SK-N-SH (cell line): ENCODE measurements around the gene SH2B3. TPM values are rescaled to one million over a fixed set of nuclear protein-coding genes. Genes with fewer than 3 reads are reported as not detected.

Source experiments
- CTCF ChIA-PET: fragments of 300-600, 350-600 bp; formaldehyde crosslinking; extraction: SDS; loops from one replicate; lab custom pipeline; 2021; lab: Yijun Ruan, JAX
- POLR2A ChIA-PET: fragments of 350-600 bp; sonication (Branson Sonifier 250); formaldehyde crosslinking; extraction: SDS; loops from one replicate; lab custom pipeline; 2020; ENCODE audit warnings: antibody characterized with exemption, inconsistent platforms; lab: Yijun Ruan, JAX
- DNase-seq: peaks from one replicate; pipeline ENCODE4 v3.0.0; 2012
- H2AFZ ChIP-seq: fragments of 200-600 bp; sonication (generic); 2 replicates; pipeline ENCODE4 v1.8.1; 2016; ENCODE audit warnings: antibody characterized with exemption, mild to moderate bottlenecking, low read depth
- H3F3A ChIP-seq: fragments of 200-600 bp; sonication (generic); replicated peaks from 2 replicates; pipeline ENCODE3; 2016; ENCODE audit warnings: antibody characterized with exemption, mild to moderate bottlenecking; ENCODE audit not compliant: insufficient read depth
- H3K27ac ChIP-seq, 2 experiments: fragments of 200-500 bp in 1 of 2; fragments of 200-600 bp in 1 of 2; sonication (Bioruptor generic) in 1 of 2; sonication (generic), shearing (Covaris generic) in 1 of 2; 2 replicates each; pipeline versions ENCODE4 v1.5.1 to v1.6.1; 2014 to 2016; ENCODE audit warnings: low read depth in 2 of 2, inconsistent platforms in 1 of 2, low read length in 1 of 2, mild to moderate bottlenecking in 1 of 2, mixed read lengths in 1 of 2
- H3K27me3 ChIP-seq: fragments of 200-600 bp; sonication (generic), shearing (Covaris generic); 2 replicates; pipeline ENCODE4 v1.6.1; 2016; ENCODE audit warnings: mixed run types; ENCODE audit not compliant: insufficient read depth
- H3K36me3 ChIP-seq, 2 experiments: fragments of 200-500 bp in 1 of 2; fragments of 200-600 bp in 1 of 2; sonication (Bioruptor generic) in 1 of 2; sonication (generic) in 1 of 2; replicated peaks in 1 of 2; 2 replicates each; pipeline versions ENCODE3 to v1.5.1; 2014 to 2016; ENCODE audit warnings: low read length in 1 of 2, mild to moderate bottlenecking in 1 of 2; ENCODE audit not compliant: insufficient read depth in 2 of 2, control insufficient read depth in 1 of 2
- H3K4me1 ChIP-seq, 2 experiments: fragments of 200-500 bp in 1 of 2; fragments of 200-600 bp in 1 of 2; sonication (Bioruptor generic) in 1 of 2; sonication (generic), shearing (Covaris generic) in 1 of 2; 2 replicates each; pipeline versions ENCODE4 v1.5.1 to v1.6.1; 2014 to 2016; ENCODE audit warnings: low read depth in 1 of 2, low read length in 1 of 2, mixed run types in 1 of 2; ENCODE audit not compliant: insufficient read depth in 2 of 2, control insufficient read depth in 1 of 2
- H3K4me2 ChIP-seq: fragments of 200-600 bp; sonication (generic), shearing (Covaris generic); 2 replicates; pipeline ENCODE4 v1.6.1; 2017; ENCODE audit warnings: mixed run types
- H3K4me3 ChIP-seq, 2 experiments: fragments of 200-500 bp in 1 of 2; fragments of 200-600 bp in 1 of 2; sonication (Bioruptor generic) in 1 of 2; sonication (generic), shearing (Covaris generic) in 1 of 2; 2 replicates each; pipeline versions ENCODE4 v1.5.1 to v1.8.1; 2014 to 2016; ENCODE audit warnings: low read depth in 2 of 2, inconsistent platforms in 1 of 2, low read length in 1 of 2, mild to moderate bottlenecking in 1 of 2, mixed read lengths in 1 of 2, moderate library complexity in 1 of 2
- H3K79me2 ChIP-seq: fragments of 200-600 bp; sonication (generic); 2 replicates; pipeline ENCODE4 v1.8.1; 2017; ENCODE audit warnings: mild to moderate bottlenecking; ENCODE audit not compliant: insufficient read depth
- H3K9ac ChIP-seq: fragments of 200-600 bp; sonication (generic); 2 replicates; pipeline ENCODE4 v1.6.1; 2017; ENCODE audit warnings: mixed run types
- H3K9me2 ChIP-seq: fragments of 200-600 bp; sonication (generic); 2 replicates; pipeline ENCODE4 v1.6.1; 2017; ENCODE audit warnings: mixed run types
- H3K9me3 ChIP-seq: fragments of 200-600 bp; sonication (generic); 2 replicates; pipeline ENCODE4 v1.6.1; 2017; ENCODE audit warnings: mixed run types, mild to moderate bottlenecking, moderate library complexity
- H4K20me1 ChIP-seq: fragments of 200-600 bp; sonication (generic); 2 replicates; pipeline ENCODE4 v1.6.1; 2017; ENCODE audit warnings: mild to moderate bottlenecking, mixed run types; ENCODE audit not compliant: insufficient read depth
- CHD2 ChIP-seq: fragments of 150-350 bp; IDR thresholded peaks from 2 replicates; pipeline ENCODE4 v1.6.1; 2018; ENCODE audit warnings: low read length; ENCODE audit not compliant: partially characterized antibody
- CTCF ChIP-seq: fragments of 200-600 bp; sonication (generic); IDR thresholded peaks from 2 replicates; pipeline ENCODE4 v1.6.1; 2017; ENCODE audit warnings: antibody characterized with exemption, mild to moderate bottlenecking, moderate library complexity
- EP300 ChIP-seq, 2 experiments: IDR thresholded peaks; 2 replicates each; pipeline versions ENCODE4 v1.4.0 to v1.6.1; 2012; ENCODE audit warnings: borderline replicate concordance in 1 of 2, low read depth in 1 of 2, low read length in 1 of 2
- FOSL2 ChIP-seq: IDR thresholded peaks from 2 replicates; pipeline ENCODE4 v1.4.0; 2012; ENCODE audit warnings: low read depth, mild to moderate bottlenecking, moderate library complexity, borderline replicate concordance
- FOXM1 ChIP-seq: IDR thresholded peaks from 2 replicates; pipeline ENCODE4 v1.4.0; 2012; ENCODE audit warnings: low read depth, mild to moderate bottlenecking
- NFIC ChIP-seq: IDR thresholded peaks from 2 replicates; pipeline ENCODE4 v1.4.0; 2012; ENCODE audit warnings: borderline replicate concordance
- RCOR1 ChIP-seq: fragments of 150-350 bp; IDR thresholded peaks from 2 replicates; pipeline ENCODE4 v1.6.1; 2017; ENCODE audit warnings: antibody characterized with exemption, low read length
- SMC3 ChIP-seq: IDR thresholded peaks from 2 replicates; pipeline ENCODE4 v1.6.1; 2012; ENCODE audit warnings: low read depth, low read length, improper control_type of control experiment
- TEAD4 ChIP-seq: IDR thresholded peaks from 2 replicates; pipeline ENCODE4 v1.4.0; 2012; ENCODE audit warnings: mild to moderate bottlenecking, borderline replicate concordance; ENCODE audit not compliant: insufficient read depth
- USF1 ChIP-seq: IDR thresholded peaks from 2 replicates; pipeline ENCODE4 v1.4.0; 2012; ENCODE audit warnings: low read depth, borderline replicate concordance
- ZBTB33 ChIP-seq: IDR thresholded peaks from 2 replicates; pipeline ENCODE4 v1.4.0; 2012; ENCODE audit warnings: low read depth, borderline replicate concordance
- WGBS: methylation state at CpG from one replicate; pipeline ENCODE4 v1.1.6; 2017; ENCODE audit warnings: low lambda C conversion rate; 5-methylcytosine and 5-hydroxymethylcytosine counted together
- polyA plus RNA-seq, 3 experiments: library from polyadenylated mRNA; depleted of rRNA; stranded (reverse); fragments of >200 nt; gene quantifications; 2 replicates each; pipeline ENCODE4 v1.2.3, GENCODE V29; 2012

The SH2B3 gene
- polyA plus RNA-seq, 1 of the 3 experiments (the other 2 are of a cell fraction), result 15.6 TPM

- H3K9ac ChIP-seq, result no peak overlapping the region
- ChIA-PET CTCF (interaction anchor here (0.8 to 2.3 kb wide), 3 partner anchors 31 to 476 kb away, joined by 3 to 15 read pairs (median 7); no protein-coding TSS in a partner anchor), POLR2A (no interaction called here)
- H3K9me2 ChIP-seq, result no peaks in the 10 kb centered on the region
- H3K79me2 ChIP-seq, result peaks cover 22% of the 10 kb centered on the region
- H3K27me3 ChIP-seq, result no peaks in the 10 kb centered on the region
- peaks cover 0 to 5% of the 10 kb centered on the region in 2 experiments for H3K36me3 ChIP-seq
- H3K9me3 ChIP-seq, result no peaks in the 10 kb centered on the region
- H3K4me3 ChIP-seq, result no peak overlapping the region
- TF ChIP-seq CTCF, result no peak
- no peak for TF ChIP-seq FOSL2
- TF ChIP-seq NFIC, result no peak
- no peak for TF ChIP-seq ZBTB33
- TF ChIP-seq USF1, result no peak
- no peak overlapping the region for H3K4me2 ChIP-seq
- H3K4me1 ChIP-seq, result peaks cover 0 to 16% of the 10 kb centered on the region in 2 experiments; a peak in 1 of 4 replicates
- H2AFZ ChIP-seq, result no peak overlapping the region
- no peak for DNase-seq
- no peaks in the 10 kb centered on the region for H4K20me1 ChIP-seq
- no peaks in the 10 kb centered on the region for H3F3A ChIP-seq
- no peak overlapping the region for H3K27ac ChIP-seq
- 93% methylated on average over 10 of the region's 10 CpGs for WGBS
Measured at GRCh38 chr12:111366075-111366474, 39.6 kb upstream of the SH2B3 start.

GRCh38 chr12:111366583-111366982 is 39.1 kb upstream of the SH2B3 start:
- no peaks in the 10 kb centered on the region for H4K20me1 ChIP-seq
- no peak overlapping the region for H3K4me3 ChIP-seq
- no peaks in the 10 kb centered on the region for H3K27me3 ChIP-seq
- H3F3A ChIP-seq, result no peaks in the 10 kb centered on the region
- H3K36me3 ChIP-seq, result peaks cover 0 to 5% of the 10 kb centered on the region in 2 experiments
- no peaks in the 10 kb centered on the region for H3K9me2 ChIP-seq
- no peak overlapping the region for H3K4me2 ChIP-seq
- no peak for TF ChIP-seq FOSL2
- TF ChIP-seq FOXM1, result no peak
- no peak for TF ChIP-seq CHD2
- TF ChIP-seq RCOR1, result no peak
- no peak for TF ChIP-seq NFIC
- TF ChIP-seq EP300 (IDR thresholded peaks at IDR 0.05; ENCODE audit: borderline replicate concordance in 1 of 2, low read depth in 1 of 2, low read length in 1 of 2), result no peak
- TF ChIP-seq TEAD4, result no peak
- no peak for TF ChIP-seq SMC3
- ChIA-PET POLR2A (interaction anchor here (0.6 to 0.7 kb wide), 2 partner anchors 13 to 90 kb away, joined by 3 to 4 read pairs; no protein-coding TSS in a partner anchor), CTCF (interaction anchor here (0.8 to 2.3 kb wide), 3 partner anchors 30 to 476 kb away, joined by 3 to 15 read pairs (median 7); no protein-coding TSS in a partner anchor)
- H3K9me3 ChIP-seq, result no peaks in the 10 kb centered on the region
- peaks cover 22% of the 10 kb centered on the region for H3K79me2 ChIP-seq
- no peak for DNase-seq
- H2AFZ ChIP-seq, result no peak overlapping the region
- H3K4me1 ChIP-seq, result peaks cover 0 to 16% of the 10 kb centered on the region in 2 experiments; a peak in 1 of 4 replicates
- no peak overlapping the region for H3K9ac ChIP-seq
- 100% methylated on average over 2 of the region's 2 CpGs for WGBS
- no peak overlapping the region for H3K27ac ChIP-seq
